Erythroblast (primary cell): ENCODE results near the gene MVB12A.

Experiments used
- GATA1 ChIP-seq: IDR thresholded peaks from 2 replicates; pipeline ENCODE4 v1.6.1; 2011; ENCODE audit warnings: low read depth, mild to moderate bottlenecking, control low read depth, low read length, moderate library complexity
- POLR2A ChIP-seq: IDR thresholded peaks from 2 replicates; pipeline ENCODE4 v1.6.1; 2011; ENCODE audit warnings: mild to moderate bottlenecking, low read length

DNA sequence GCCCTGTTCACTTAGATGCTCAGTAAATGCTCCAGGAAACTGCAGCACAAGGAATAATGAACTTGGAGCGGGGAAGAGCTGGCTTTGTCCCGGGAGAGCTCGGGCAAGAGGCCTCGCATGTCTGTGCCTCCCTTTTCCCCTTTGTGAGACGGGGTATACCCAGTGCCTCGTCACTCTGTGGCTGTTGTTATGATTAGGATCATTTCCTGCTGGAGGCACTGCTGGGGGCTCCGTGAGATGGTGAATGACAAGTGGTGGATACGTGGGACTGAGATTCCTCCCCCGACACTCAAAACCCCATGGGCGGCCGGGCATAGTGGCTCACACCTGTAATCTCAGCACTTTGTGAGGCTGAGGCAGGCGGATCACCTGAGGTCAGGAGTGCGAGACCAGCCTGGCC is 41.6 kb upstream of the MVB12A start:
- TF ChIP-seq POLR2A (no peak), GATA1 (no peak)
